SJCRH30 (cell line): Measurements from ENCODE around the gene PALD1. TPM values are rescaled to one million over a fixed set of nuclear protein-coding genes. Genes with fewer than 3 reads are reported as not detected.
"Not testable (repeated sequence)": the region's sequence is repeated elsewhere in the genome, so short reads cannot be mapped to it uniquely, and the experiment has no call there.

Experiments used
- DNase-seq, 2 experiments: peaks; one replicate each; pipeline ENCODE4 v3.0.0-alpha.2; 2015 to 2020
- H3K27ac ChIP-seq: fragments of 250-450 bp; sonication (Bioruptor Pico); 2 replicates; pipeline ENCODE4 v1.5.1; 2020; ENCODE audit warnings: mild to moderate bottlenecking, moderate library complexity
- H3K27me3 ChIP-seq: fragments of 250-450 bp; sonication (Bioruptor Pico); 2 replicates; pipeline ENCODE4 v1.5.1; 2020; ENCODE audit warnings: mild to moderate bottlenecking, moderate library complexity
- H3K36me3 ChIP-seq: fragments of 250-450 bp; sonication (Bioruptor Pico); 2 replicates; pipeline ENCODE4 v1.5.1; 2020; ENCODE audit warnings: mild to moderate bottlenecking, moderate library complexity
- H3K4me1 ChIP-seq: fragments of 250-450 bp; sonication (Bioruptor Pico); 2 replicates; pipeline ENCODE4 v1.5.1; 2020; ENCODE audit warnings: mild to moderate bottlenecking, moderate library complexity
- H3K4me3 ChIP-seq: fragments of 250-450 bp; sonication (Bioruptor Pico); 2 replicates; pipeline ENCODE4 v1.5.1; 2020; ENCODE audit warnings: mild to moderate bottlenecking, moderate library complexity
- H3K9me3 ChIP-seq: fragments of 250-450 bp; sonication (Bioruptor Pico); replicated peaks from 2 replicates; pipeline ENCODE4 v1.5.1; 2020; ENCODE audit warnings: mild to moderate bottlenecking, moderate library complexity
- total RNA-seq: library from RNA; depleted of rRNA; stranded (reverse); fragments of >200 nt; shearing (Covaris generic); gene quantifications from 2 replicates; pipeline ENCODE4 v1.2.3, GENCODE V29; 2014

PALD1 gene
- total RNA-seq, 1 experiment from 2014 or later: 12.8 TPM

- peaks cover 50% of the 10 kb centered on the region for H3K4me1 ChIP-seq
- not testable (repeated sequence) for H3K36me3 ChIP-seq, H3K27me3 ChIP-seq, H3K27ac ChIP-seq, DNase-seq, H3K4me3 ChIP-seq, H3K9me3 ChIP-seq
Observed at GRCh38 chr10:70581176-70581575, 102.6 kb downstream of the PALD1 start.

DNA sequence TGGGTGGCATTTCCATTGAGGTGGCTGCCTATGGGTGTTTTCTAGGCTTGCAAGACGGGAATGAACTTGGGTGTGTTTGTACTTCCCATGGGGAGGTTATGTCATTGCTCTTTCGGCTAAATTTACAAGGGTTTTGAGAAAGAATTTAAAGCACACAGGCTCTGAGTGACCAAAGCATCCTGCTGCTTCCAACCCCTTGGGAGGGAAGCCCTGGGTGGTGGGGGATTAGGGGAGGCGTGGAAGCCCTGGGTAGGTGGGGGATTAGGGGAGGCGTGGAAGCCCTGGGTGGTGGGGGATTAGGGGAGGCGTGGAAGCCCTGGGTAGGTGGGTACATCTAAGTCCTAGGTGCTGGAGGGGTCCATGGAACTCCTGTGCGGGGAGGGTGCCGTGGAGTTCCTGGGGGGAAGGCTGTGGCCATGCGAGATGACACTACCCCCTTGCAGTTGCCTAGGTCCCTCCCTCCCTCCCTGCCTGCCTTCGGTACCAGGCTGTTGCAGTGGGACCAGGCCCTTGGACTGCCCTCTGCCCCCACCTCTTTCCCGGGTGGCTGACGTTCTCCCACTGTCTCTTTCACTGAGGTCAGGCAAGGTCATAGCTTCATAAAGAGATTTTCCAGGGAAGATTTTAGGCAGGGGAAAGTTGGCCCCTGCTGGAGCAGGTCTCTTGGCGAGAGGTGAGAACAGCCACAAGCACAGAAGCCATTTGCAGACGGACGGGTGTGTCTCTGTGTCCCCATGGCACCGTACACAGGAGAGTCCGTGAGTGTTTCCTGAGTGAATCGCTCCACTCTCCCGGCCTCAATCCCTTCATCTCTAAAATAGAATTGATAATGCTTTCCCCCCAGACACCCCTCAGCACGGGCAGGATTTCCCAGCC lies 104.5 kb downstream of the PALD1 start:
- H3K4me3 ChIP-seq: no peak overlapping the region
- no peaks in the 10 kb centered on the region for H3K36me3 ChIP-seq
- no peak for DNase-seq
- H3K9me3 ChIP-seq: no peaks in the 10 kb centered on the region
- peaks cover 42% of the 10 kb centered on the region for H3K4me1 ChIP-seq
- H3K27me3 ChIP-seq: no peaks in the 10 kb centered on the region
- no peak overlapping the region for H3K27ac ChIP-seq

GRCh38 chr10:70583669-70584037 lies 105.1 kb downstream of the PALD1 start:
- DNase-seq: no peak
- Histone ChIP-seq H3K9me3 (no peaks in the 10 kb centered on the region), H3K36me3 (no peaks in the 10 kb centered on the region), H3K27ac (no peak overlapping the region), H3K27me3 (no peaks in the 10 kb centered on the region), H3K4me3 (no peak overlapping the region), H3K4me1 (peaks cover 42% of the 10 kb centered on the region)

GRCh38 chr10:70584366-70584765 lies 105.8 kb downstream of the PALD1 start:
- no peak for DNase-seq
- Histone ChIP-seq H3K4me3 (no peak overlapping the region; the same call in 1 of the 2 replicates), H3K36me3 (no peaks in the 10 kb centered on the region), H3K9me3 (no peaks in the 10 kb centered on the region), H3K27me3 (no peaks in the 10 kb centered on the region), H3K27ac (peak overlapping the region; percentile 39), H3K4me1 (peaks cover 42% of the 10 kb centered on the region)

- no peaks in the 10 kb centered on the region for H3K27me3 ChIP-seq
- peak; percentile 87 to 89 for DNase-seq
- H3K9me3 ChIP-seq: no peaks in the 10 kb centered on the region
- H3K36me3 ChIP-seq: no peaks in the 10 kb centered on the region
- H3K4me1 ChIP-seq: peaks cover 46% of the 10 kb centered on the region
- peak overlapping the region; percentile 12; the same call in 1 of the 2 replicates for H3K4me3 ChIP-seq
- peak overlapping the region; percentile 39 for H3K27ac ChIP-seq
Observed at GRCh38 chr10:70584909-70585544, 106.5 kb downstream of the PALD1 start.

DNA sequence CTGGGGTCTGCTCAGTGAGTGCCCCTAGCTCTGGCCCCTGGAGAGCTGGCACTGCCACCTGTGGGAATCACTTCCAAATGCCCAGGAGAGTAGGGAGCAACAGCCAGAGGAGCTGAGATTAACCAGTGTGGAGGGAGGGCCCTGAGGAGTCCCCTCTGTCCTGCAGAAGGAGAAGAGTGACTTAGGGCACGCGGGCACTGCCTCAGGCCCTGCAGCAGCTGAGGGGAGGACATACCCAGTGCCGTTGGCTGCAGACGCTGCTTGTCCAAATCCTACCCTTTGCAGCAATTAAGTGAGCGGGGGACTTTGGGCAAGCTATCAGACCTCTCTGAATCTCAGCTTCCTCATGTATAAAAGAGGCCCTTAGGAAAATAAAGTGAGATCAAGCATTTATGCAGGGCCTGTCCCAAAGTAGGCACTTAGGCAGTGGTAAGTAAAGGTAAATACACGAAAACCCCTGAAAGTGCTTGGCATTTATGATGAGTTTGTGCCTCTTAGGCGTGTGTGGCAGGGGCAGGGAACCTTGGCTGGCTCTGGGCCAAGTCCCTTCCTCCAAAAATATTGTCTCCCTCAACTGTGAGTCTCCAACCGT lies 107.1 kb downstream of the PALD1 start:
- no peaks in the 10 kb centered on the region for H3K36me3 ChIP-seq
- peaks cover 52% of the 10 kb centered on the region for H3K4me1 ChIP-seq
- peak overlapping the region; percentile 39 for H3K27ac ChIP-seq
- no peaks in the 10 kb centered on the region for H3K27me3 ChIP-seq
- DNase-seq: peak in 1 of 2 experiments; percentile 44
- no peaks in the 10 kb centered on the region for H3K9me3 ChIP-seq
- no peak overlapping the region for H3K4me3 ChIP-seq

GRCh38 chr10:70586348-70586930 lies 107.9 kb downstream of the PALD1 start:
- Histone ChIP-seq H3K9me3 (no peaks in the 10 kb centered on the region), H3K27me3 (no peaks in the 10 kb centered on the region), H3K27ac (no peak overlapping the region), H3K4me1 (peaks cover 58% of the 10 kb centered on the region), H3K4me3 (no peak overlapping the region), H3K36me3 (no peaks in the 10 kb centered on the region)
- DNase-seq: no peak

DNA sequence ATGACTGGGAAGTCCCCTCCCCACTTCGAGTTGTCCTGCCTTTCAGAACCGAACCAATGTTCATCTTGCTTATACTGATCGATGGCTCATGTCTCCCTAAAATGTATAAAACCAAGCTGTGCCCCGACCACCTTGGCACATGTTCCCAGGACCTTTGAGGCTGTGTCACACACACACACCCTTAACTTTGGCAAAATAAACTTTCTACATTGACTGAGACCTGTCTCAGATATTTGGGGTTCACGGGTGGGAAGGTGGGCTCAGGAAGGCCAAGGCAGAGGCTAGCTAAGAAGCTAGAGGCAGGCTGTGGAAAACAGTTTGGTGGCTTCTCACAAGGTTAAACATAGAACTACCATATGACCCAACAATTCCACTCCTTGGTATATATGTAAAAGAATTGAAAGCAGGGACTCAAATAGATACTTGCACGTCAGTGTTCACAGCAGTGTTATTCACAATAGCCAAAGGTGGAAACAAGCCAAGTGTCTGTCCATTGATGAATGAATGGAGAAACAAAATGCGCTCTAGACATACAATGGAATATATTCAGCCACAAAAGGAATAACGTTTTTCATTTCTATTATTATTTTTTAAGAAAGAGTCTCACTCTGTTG lies 108.6 kb downstream of the PALD1 start:
- Histone ChIP-seq H3K9me3 (no peaks in the 10 kb centered on the region), H3K4me1 (peaks cover 59% of the 10 kb centered on the region), H3K36me3 (no peaks in the 10 kb centered on the region), H3K4me3 (no peak overlapping the region), H3K27ac (no peak overlapping the region), H3K27me3 (no peaks in the 10 kb centered on the region)
- no peak for DNase-seq

- Histone ChIP-seq H3K36me3 (no peaks in the 10 kb centered on the region), H3K4me1 (peaks cover 64% of the 10 kb centered on the region), H3K9me3 (no peaks in the 10 kb centered on the region), H3K4me3 (no peak overlapping the region), H3K27ac (peak overlapping the region; percentile 91), H3K27me3 (no peaks in the 10 kb centered on the region)
- peak; percentile 45 to 62 for DNase-seq
Observed at GRCh38 chr10:70588255-70588654, 109.7 kb downstream of the PALD1 start.

DNA sequence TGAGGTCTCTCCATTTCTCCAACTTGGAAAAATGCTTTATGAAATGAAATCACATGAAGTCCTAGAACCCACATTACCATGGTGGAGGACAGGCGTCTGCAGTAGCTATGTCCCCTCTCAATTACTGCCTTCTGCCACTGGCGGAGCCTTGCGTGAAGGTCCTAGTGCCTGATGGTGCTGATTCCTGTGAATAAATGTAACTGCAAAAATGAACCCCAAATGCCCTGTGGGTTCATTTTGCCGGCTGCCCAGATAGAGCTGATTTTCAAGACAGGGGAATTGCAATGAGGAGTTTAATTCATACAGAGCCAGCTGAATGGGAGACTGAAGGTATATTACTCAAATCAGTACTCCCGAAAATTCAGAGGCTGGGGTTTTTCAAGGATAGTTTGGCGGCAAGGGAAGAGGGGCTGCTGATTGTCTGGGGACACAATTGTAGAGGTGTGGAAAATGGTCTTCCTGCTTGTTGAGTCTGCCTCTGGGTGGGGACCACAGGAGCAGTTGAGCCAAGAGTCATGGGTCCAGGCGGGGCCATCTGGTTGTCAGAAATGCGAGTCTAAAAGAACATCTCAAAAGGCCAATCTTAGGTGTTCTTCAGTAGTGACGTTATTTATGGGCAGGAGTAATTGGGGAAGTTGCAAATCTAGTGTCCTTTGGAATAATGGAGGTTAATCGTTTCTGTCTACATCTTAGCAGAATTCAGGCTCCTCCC lies 110.4 kb downstream of the PALD1 start:
- Histone ChIP-seq H3K4me3 (no peak overlapping the region), H3K9me3 (no peaks in the 10 kb centered on the region), H3K27ac (peak overlapping the region; percentile 91), H3K4me1 (peaks cover 61% of the 10 kb centered on the region), H3K27me3 (no peaks in the 10 kb centered on the region), H3K36me3 (no peaks in the 10 kb centered on the region)
- DNase-seq: peak; percentile 45 to 70

GRCh38 chr10:70589762-70590654 lies 111.4 kb downstream of the PALD1 start:
- Histone ChIP-seq H3K4me3 (no peak overlapping the region), H3K27me3 (no peaks in the 10 kb centered on the region), H3K4me1 (peaks cover 51% of the 10 kb centered on the region), H3K36me3 (no peaks in the 10 kb centered on the region), H3K9me3 (no peaks in the 10 kb centered on the region), H3K27ac (peak overlapping the region; percentile 91)
- peak; percentile 82 to 95 for DNase-seq

DNA sequence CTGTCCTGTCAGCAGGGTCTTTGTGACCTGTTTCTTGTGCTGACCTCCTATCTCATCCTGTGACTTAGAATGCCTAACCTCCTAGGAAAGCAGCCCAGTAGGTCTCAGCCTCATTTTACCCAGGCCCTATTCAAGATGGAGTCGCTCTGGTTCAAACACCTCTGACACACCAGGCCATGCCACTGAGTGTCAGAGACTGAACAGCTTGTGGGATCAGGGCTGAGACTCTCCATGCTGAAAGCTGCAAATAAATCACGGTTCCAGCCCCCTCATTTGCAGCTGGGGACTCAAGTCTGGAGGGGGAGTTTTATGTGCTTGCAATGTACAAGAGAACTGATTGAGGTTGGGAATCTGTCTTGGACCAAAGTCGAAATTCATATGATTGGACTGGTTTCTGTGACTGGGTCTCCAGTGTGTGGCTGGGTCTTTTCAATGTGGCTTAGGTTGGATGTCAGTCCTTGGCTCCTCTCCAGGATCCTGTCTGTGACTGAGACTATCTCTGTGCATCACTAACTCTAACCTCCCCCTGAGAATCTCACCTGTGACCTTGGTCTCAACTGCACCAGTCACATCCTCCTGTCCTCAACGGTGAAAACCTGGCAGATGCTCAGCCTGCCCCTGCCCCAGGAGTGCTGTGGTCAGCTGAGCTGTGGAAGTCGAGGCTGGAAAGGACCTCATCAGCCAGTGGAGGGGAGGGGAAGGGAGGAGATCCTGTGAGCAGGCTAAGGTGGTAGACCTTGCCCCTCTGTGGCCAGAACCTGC lies 112.3 kb downstream of the PALD1 start:
- Histone ChIP-seq H3K27ac (peak overlapping the region; percentile 91), H3K4me3 (no peak overlapping the region), H3K27me3 (no peaks in the 10 kb centered on the region), H3K36me3 (no peaks in the 10 kb centered on the region), H3K4me1 (peaks cover 43% of the 10 kb centered on the region), H3K9me3 (no peaks in the 10 kb centered on the region)
- DNase-seq: no peak
